ENCODE measurements around the gene PSME1.
A peak's percentile ranks its signal among the peaks of the same experiment; 100 is the strongest.

PSME1 gene

DNA sequence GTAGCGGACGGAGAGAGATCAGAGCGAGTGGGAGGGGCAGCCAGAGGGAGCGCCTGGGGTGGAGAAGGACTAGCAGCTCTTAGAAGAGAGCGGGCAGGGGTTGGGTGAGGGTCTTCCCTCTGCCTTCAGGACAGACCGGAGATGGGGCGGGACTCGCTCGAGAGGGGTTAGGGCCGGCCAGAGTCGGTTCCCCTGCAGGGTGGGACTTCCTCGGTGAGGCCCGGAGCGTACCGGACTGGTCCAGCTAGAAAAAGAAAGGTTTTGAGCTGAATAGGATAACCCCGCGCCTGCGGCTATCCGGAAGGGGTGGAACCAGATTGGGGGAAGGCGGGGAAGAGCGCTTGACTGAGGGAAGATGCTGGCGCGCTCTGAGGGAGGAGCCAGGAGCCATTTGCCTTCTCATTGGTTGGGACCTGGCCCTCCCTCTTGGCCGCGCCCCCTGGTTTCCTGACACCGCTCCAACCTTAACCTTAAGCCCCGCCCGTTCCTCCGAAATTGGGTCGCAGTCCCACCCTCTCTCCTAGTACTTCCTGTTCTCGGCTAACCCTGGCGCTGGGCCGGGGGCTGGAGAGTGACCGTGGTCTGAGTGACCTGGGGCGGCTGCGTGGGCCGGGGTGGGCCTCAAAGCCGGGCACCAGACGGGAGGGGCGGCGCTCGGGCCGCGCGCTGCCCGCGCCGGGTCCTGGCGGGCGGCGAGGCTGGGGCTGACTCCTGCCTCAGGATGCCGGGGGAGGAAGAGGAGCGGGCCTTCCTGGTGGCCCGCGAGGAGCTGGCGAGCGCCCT lies 11.2 kb downstream of the PSME1 start, which contains the start of gene RNF31:
TSS of gene RNF31 (plus strand) at position 521 of the 783 bp plus-strand sequence. CDS start at position 722, 201 bp downstream.
- H3K36me3 ChIP-seq (ENCODE audit: low read depth) = peaks cover 58% of the 10 kb centered on the region
- TF ChIP-seq, protein P1, sequence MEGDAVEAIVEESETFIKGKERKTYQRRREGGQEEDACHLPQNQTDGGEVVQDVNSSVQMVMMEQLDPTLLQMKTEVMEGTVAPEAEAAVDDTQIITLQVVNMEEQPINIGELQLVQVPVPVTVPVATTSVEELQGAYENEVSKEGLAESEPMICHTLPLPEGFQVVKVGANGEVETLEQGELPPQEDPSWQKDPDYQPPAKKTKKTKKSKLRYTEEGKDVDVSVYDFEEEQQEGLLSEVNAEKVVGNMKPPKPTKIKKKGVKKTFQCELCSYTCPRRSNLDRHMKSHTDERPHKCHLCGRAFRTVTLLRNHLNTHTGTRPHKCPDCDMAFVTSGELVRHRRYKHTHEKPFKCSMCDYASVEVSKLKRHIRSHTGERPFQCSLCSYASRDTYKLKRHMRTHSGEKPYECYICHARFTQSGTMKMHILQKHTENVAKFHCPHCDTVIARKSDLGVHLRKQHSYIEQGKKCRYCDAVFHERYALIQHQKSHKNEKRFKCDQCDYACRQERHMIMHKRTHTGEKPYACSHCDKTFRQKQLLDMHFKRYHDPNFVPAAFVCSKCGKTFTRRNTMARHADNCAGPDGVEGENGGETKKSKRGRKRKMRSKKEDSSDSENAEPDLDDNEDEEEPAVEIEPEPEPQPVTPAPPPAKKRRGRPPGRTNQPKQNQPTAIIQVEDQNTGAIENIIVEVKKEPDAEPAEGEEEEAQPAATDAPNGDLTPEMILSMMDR (IDR thresholded peaks at IDR 0.05; ENCODE audit: poor library complexity, severe bottlenecking) = no peak
- peaks cover 8% of the 10 kb centered on the region for H3K4me1 ChIP-seq (ENCODE audit: insufficient read depth, poor library complexity, severe bottlenecking)
- H3K27ac ChIP-seq (ENCODE audit: poor library complexity, severe bottlenecking) = peak within 1 kb of the TSS; percentile 81
- DNase-seq (ENCODE audit: low spot score) (peak; percentile 100), ATAC-seq (ENCODE audit: low read depth) (peak; percentile 85)
- H3K4me3 ChIP-seq (ENCODE audit: severe bottlenecking) = peak within 1 kb of the TSS; percentile 75
- no peaks in the 10 kb centered on the region for H3K9me3 ChIP-seq (ENCODE audit: severe bottlenecking)
- no peaks in the 10 kb centered on the region for H3K27me3 ChIP-seq (ENCODE audit: insufficient read depth, poor library complexity, severe bottlenecking)

DNA sequence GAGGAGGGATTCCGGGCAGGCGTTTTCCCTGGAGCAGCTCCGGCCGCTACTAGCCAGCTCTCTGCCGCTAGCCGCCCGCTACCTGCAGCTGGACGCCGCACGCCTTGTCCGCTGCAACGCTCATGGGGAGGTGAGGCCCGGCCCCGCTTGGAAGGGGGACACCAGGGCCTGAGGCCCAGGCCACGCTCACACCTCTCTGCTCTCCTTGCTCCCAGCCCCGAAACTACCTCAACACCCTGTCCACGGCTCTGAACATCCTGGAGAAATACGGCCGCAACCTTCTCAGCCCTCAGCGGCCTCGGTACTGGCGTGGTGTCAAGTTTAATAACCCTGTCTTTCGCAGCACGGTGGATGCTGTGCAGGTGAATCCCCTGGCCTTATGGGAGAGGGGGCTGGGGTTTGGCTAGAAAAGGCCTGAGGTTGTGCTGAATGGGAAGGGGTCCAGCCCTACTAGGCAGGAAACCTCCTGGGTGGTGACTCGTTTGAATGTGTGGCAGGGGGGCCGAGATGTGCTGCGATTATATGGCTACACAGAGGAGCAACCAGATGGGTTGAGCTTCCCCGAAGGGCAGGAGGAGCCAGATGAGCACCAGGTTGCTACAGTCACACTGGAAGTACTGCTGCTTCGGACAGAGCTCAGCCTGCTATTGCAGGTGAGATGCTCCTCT lies 11.9 kb downstream of the PSME1 start:
- peak overlapping the region; percentile 75 for H3K4me3 ChIP-seq (ENCODE audit: severe bottlenecking)
- peak overlapping the region; percentile 81 for H3K27ac ChIP-seq (ENCODE audit: poor library complexity, severe bottlenecking)
- TF ChIP-seq, protein P1 (IDR thresholded peaks at IDR 0.05; ENCODE audit: poor library complexity, severe bottlenecking) = no peak
- DNase-seq (ENCODE audit: low spot score) (no peak), ATAC-seq (ENCODE audit: low read depth) (no peak)
- no peaks in the 10 kb centered on the region for H3K9me3 ChIP-seq (ENCODE audit: severe bottlenecking)
- peaks cover 59% of the 10 kb centered on the region for H3K36me3 ChIP-seq (ENCODE audit: low read depth)
- H3K27me3 ChIP-seq (ENCODE audit: insufficient read depth, poor library complexity, severe bottlenecking) = no peaks in the 10 kb centered on the region
- peaks cover 7% of the 10 kb centered on the region for H3K4me1 ChIP-seq (ENCODE audit: insufficient read depth, poor library complexity, severe bottlenecking)

DNA sequence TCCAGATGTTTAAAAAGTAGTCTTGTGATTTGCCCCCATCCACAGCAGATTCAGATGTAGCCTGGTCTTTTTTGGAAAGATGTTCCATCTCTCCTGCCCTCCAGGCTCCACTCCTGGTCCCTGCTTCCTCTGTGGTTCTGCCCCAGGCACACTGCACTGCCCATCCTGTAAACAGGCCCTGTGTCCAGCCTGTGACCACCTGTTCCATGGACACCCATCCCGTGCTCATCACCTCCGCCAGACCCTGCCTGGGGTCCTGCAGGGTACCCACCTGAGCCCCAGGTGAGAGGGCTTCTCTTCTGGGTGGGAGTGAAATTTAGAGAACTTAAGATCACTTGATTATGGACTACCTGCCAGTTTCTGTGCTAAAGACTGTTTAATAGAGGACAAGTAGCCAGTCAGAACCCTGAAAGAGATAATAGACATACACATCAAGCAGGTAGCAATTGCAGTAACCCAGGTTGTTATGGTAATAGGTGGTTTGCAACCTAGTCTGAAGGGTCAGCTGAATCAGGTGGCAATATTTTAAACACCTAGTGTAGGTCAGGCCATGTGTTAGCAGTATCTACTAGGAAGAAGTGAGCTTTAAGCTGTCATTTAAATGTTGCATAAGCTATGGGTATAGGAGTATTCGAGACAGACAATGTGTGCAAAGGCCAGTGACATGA lies 13.4 kb downstream of the PSME1 start:
- H3K9me3 ChIP-seq (ENCODE audit: severe bottlenecking) = no peaks in the 10 kb centered on the region
- no peaks in the 10 kb centered on the region for H3K27me3 ChIP-seq (ENCODE audit: insufficient read depth, poor library complexity, severe bottlenecking)
- H3K27ac ChIP-seq (ENCODE audit: poor library complexity, severe bottlenecking) = no peak overlapping the region
- no peak overlapping the region for H3K4me3 ChIP-seq (ENCODE audit: severe bottlenecking)
- H3K36me3 ChIP-seq (ENCODE audit: low read depth) = peaks cover 65% of the 10 kb centered on the region
- no peak for DNase-seq (ENCODE audit: low spot score)
- peaks cover 7% of the 10 kb centered on the region for H3K4me1 ChIP-seq (ENCODE audit: insufficient read depth, poor library complexity, severe bottlenecking)
- ATAC-seq (ENCODE audit: low read depth) = no peak
- TF ChIP-seq, protein P1 (IDR thresholded peaks at IDR 0.05; ENCODE audit: poor library complexity, severe bottlenecking) = no peak

DNA sequence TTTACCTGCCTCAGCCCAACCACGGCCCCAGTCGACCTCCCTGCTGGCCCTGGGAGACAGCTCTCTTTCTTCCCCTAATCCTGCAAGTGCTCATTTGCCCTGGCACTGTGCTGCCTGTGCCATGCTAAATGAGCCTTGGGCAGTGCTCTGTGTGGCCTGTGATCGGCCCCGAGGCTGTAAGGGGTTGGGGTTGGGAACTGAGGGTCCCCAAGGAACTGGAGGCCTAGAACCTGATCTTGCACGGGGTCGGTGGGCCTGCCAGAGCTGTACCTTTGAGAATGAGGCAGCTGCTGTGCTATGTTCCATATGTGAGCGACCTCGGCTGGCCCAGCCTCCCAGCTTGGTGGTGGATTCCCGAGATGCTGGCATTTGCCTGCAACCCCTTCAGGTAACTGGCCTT lies 14.1 kb downstream of the PSME1 start:
- H3K4me3 ChIP-seq (ENCODE audit: severe bottlenecking) = no peak overlapping the region
- no peak for ATAC-seq (ENCODE audit: low read depth)
- no peaks in the 10 kb centered on the region for H3K9me3 ChIP-seq (ENCODE audit: severe bottlenecking)
- H3K27ac ChIP-seq (ENCODE audit: poor library complexity, severe bottlenecking) = no peak overlapping the region
- H3K27me3 ChIP-seq (ENCODE audit: insufficient read depth, poor library complexity, severe bottlenecking) = no peaks in the 10 kb centered on the region
- H3K36me3 ChIP-seq (ENCODE audit: low read depth) = peaks cover 66% of the 10 kb centered on the region
- no peak for DNase-seq (ENCODE audit: low spot score)
- H3K4me1 ChIP-seq (ENCODE audit: insufficient read depth, poor library complexity, severe bottlenecking) = peaks cover 7% of the 10 kb centered on the region
- TF ChIP-seq, protein P1 (IDR thresholded peaks at IDR 0.05; ENCODE audit: poor library complexity, severe bottlenecking) = no peak

Measured in RWPE2 (cell line).